Measurements from ENCODE around the gene ANKS3. TPM values are rescaled to one million over a fixed set of nuclear protein-coding genes. Genes with fewer than 3 reads are reported as not detected.

Gene ANKS3
- polyA plus RNA-seq, 1 donor (not counting 4 experiments of a cell fraction or from before 2014, with no cell fraction given), result 11.7 TPM

DNA sequence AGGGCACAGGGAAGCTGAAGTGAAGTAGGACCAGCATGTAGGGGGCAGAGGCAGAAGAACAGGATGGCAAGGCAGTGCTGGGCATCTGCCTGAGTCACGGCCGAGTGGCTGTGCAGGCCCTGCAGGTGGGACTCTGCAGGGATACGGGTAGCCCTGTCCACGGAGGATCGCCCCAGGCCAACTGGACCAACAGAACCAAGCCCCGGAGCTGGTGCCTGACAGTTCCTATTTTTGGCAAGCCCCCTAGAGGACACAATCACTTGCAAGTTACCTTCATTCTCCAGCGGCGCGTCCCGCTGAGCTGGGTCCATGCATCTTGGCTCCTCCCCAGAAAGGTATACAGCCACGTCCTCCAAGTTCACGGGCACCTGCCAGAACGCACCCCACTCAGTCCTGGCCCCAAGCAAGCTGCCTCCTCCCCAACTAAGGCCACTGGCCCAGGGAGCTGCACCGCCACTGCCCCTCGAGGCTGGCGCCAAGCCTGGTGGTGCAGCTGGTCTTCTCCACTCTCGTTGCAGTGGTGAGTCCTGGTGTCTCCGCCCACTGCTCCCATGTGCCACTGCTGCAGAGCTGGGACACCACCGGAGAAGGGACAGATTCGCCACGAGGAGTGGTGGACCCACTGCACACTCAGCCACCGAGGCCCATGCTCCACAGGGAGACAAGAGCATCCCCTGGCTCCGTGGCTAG, 26.3 kb upstream of the ANKS3 start:
- no peaks in the 10 kb centered on the region for H3K4me1 ChIP-seq (ENCODE audit: control insufficient read depth, extremely low read depth, insufficient read depth, low read length)
- FAIRE-seq, result no peak
- no peaks in the 10 kb centered on the region for H3K27me3 ChIP-seq (ENCODE audit: control insufficient read depth, extremely low read depth, insufficient read depth, low read length)
- no peak overlapping the region for H3K9ac ChIP-seq (ENCODE audit: control insufficient read depth, extremely low read depth, insufficient read depth, low read length)
- no peaks in the 10 kb centered on the region for H3K9me1 ChIP-seq (ENCODE audit: control insufficient read depth, extremely low read depth, insufficient read depth, low read length)
- TF ChIP-seq EZH2 (IDR thresholded peaks at IDR 0.05; ENCODE audit: low read length), result no peak
- TF ChIP-seq, protein P1, sequence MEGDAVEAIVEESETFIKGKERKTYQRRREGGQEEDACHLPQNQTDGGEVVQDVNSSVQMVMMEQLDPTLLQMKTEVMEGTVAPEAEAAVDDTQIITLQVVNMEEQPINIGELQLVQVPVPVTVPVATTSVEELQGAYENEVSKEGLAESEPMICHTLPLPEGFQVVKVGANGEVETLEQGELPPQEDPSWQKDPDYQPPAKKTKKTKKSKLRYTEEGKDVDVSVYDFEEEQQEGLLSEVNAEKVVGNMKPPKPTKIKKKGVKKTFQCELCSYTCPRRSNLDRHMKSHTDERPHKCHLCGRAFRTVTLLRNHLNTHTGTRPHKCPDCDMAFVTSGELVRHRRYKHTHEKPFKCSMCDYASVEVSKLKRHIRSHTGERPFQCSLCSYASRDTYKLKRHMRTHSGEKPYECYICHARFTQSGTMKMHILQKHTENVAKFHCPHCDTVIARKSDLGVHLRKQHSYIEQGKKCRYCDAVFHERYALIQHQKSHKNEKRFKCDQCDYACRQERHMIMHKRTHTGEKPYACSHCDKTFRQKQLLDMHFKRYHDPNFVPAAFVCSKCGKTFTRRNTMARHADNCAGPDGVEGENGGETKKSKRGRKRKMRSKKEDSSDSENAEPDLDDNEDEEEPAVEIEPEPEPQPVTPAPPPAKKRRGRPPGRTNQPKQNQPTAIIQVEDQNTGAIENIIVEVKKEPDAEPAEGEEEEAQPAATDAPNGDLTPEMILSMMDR (optimal IDR thresholded peaks at IDR 0.05 in 1 of 3, IDR thresholded peaks at IDR 0.05 in 1 of 3, conservative IDR thresholded peaks at IDR 0.05 in 1 of 3; ENCODE audit: extremely low read depth in 1 of 3, insufficient read depth in 2 of 3, low read length in 3 of 3), result no peak
- peaks cover 1% of the 10 kb centered on the region for H3K9me3 ChIP-seq (ENCODE audit: control insufficient read depth, low read depth, low read length)
- no peak overlapping the region for H3K4me2 ChIP-seq (ENCODE audit: control insufficient read depth, extremely low read depth, insufficient read depth, low read depth, low read length)
- no peak overlapping the region for H2AFZ ChIP-seq (ENCODE audit: control insufficient read depth, low read length)
- H3K4me3 ChIP-seq (ENCODE audit: control insufficient read depth in 2 of 3, extremely low read depth in 1 of 3, insufficient read depth in 2 of 3, low read depth in 1 of 3, low read length in 3 of 3), result no peak overlapping the region
- no peak for DNase-seq (ENCODE audit: low read depth, low spot score)
- H3K27ac ChIP-seq (ENCODE audit: control insufficient read depth, insufficient read depth, low read length), result no peak overlapping the region
- H4K20me1 ChIP-seq (ENCODE audit: control insufficient read depth, extremely low read depth, insufficient read depth, low read length), result no peaks in the 10 kb centered on the region
- peaks cover 5% of the 10 kb centered on the region for H3K79me2 ChIP-seq (ENCODE audit: control insufficient read depth, insufficient read depth, low read length)
- H3K36me3 ChIP-seq (ENCODE audit: control insufficient read depth in 2 of 2, extremely low read depth in 1 of 2, insufficient read depth in 2 of 2, low read length in 2 of 2), result peaks cover 25 to 44% of the 10 kb centered on the region in 2 experiments
- dilution Hi-C loops (cut with MboI; ENCODE audit: extremely low pct_ligation_motif_present, low sequenced_read_pairs), result no loop called here

DNA sequence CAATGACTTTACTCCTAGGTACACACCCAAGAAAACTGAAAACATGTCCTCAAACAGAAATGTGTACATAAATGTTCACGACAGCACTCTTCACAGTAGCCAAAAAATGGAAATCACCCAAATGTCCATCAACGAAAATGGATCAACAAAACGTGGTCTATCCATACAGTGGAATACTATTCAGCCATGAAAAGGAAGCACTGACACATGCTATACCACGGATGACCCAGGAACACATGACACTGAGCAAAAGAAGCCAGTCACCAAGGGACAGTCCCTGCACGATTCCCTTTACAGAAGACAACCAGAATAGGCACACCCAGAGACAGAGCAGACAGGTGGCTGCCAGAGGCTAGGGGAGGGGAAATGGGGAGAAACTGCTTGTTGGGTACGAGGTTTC, 21.6 kb upstream of the ANKS3 start:
- no peak overlapping the region for H3K4me3 ChIP-seq (ENCODE audit: control insufficient read depth in 2 of 3, extremely low read depth in 1 of 3, insufficient read depth in 2 of 3, low read depth in 1 of 3, low read length in 3 of 3)
- TF ChIP-seq, protein P1 (optimal IDR thresholded peaks at IDR 0.05 in 1 of 3, IDR thresholded peaks at IDR 0.05 in 1 of 3, conservative IDR thresholded peaks at IDR 0.05 in 1 of 3; ENCODE audit: extremely low read depth in 1 of 3, insufficient read depth in 2 of 3, low read length in 3 of 3), result no peak
- no peak for TF ChIP-seq EZH2 (IDR thresholded peaks at IDR 0.05; ENCODE audit: low read length)
- DNase-seq (ENCODE audit: low read depth, low spot score) (no peak), FAIRE-seq (no peak)
- no peak overlapping the region for H3K4me2 ChIP-seq (ENCODE audit: control insufficient read depth, extremely low read depth, insufficient read depth, low read depth, low read length)
- dilution Hi-C loops (cut with MboI; ENCODE audit: extremely low pct_ligation_motif_present, low sequenced_read_pairs), result no loop called here
- no peaks in the 10 kb centered on the region for H3K27me3 ChIP-seq (ENCODE audit: control insufficient read depth, extremely low read depth, insufficient read depth, low read length)
- H3K9me1 ChIP-seq (ENCODE audit: control insufficient read depth, extremely low read depth, insufficient read depth, low read length), result no peaks in the 10 kb centered on the region
- H2AFZ ChIP-seq (ENCODE audit: control insufficient read depth, low read length), result no peak overlapping the region
- no peaks in the 10 kb centered on the region for H3K4me1 ChIP-seq (ENCODE audit: control insufficient read depth, extremely low read depth, insufficient read depth, low read length)
- H3K36me3 ChIP-seq (ENCODE audit: control insufficient read depth in 2 of 2, extremely low read depth in 1 of 2, insufficient read depth in 2 of 2, low read length in 2 of 2), result peaks cover 30 to 44% of the 10 kb centered on the region in 2 experiments
- H4K20me1 ChIP-seq (ENCODE audit: control insufficient read depth, extremely low read depth, insufficient read depth, low read length), result no peaks in the 10 kb centered on the region
- no peak overlapping the region for H3K9ac ChIP-seq (ENCODE audit: control insufficient read depth, extremely low read depth, insufficient read depth, low read length)
- H3K9me3 ChIP-seq (ENCODE audit: control insufficient read depth, low read depth, low read length), result peaks cover 1% of the 10 kb centered on the region
- no peaks in the 10 kb centered on the region for H3K79me2 ChIP-seq (ENCODE audit: control insufficient read depth, insufficient read depth, low read length)
- H3K27ac ChIP-seq (ENCODE audit: control insufficient read depth, insufficient read depth, low read length), result no peak overlapping the region

All from keratinocyte (primary cell).